Measurements from ENCODE around the gene DUOX2.

Gene DUOX2

DNA sequence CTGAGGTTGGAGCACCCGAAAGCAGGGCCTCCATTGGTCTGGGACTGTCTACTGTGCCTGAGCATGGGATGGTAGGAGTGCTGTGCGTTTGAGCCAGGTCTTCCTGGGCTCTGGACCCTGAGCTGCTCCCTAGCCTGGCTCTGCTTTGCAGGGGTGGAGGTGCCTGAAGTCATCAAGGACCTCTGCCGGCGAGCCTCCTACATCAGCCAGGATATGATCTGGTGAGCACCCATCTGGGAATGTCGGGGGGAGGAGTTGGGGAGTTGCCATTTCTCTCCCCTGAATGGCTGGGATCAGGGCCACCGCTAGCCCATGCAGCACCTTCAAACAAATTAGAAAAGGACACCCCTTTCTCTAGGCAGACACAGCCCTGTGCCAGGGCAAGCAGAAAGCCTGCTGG lies 36.5 kb upstream of the DUOX2 start:
- TF ChIP-seq CTCF (conservative IDR thresholded peaks at IDR 0.05; ENCODE audit: low read length) (no peak), EZH2phosphoT487 (IDR thresholded peaks at IDR 0.05; ENCODE audit: borderline replicate concordance) (no peak)
- Histone ChIP-seq H3K9ac (ENCODE audit: low read depth, low read length, poor library complexity, severe bottlenecking) (no peak overlapping the region), H3K9me2 (replicated peaks; ENCODE audit: low read depth, low read length) (no peaks in the 10 kb centered on the region), H3K4me2 (ENCODE audit: low read depth, low read length, poor library complexity, severe bottlenecking) (no peak overlapping the region), H3K79me2 (ENCODE audit: insufficient read depth, low read length) (no peaks in the 10 kb centered on the region), H3K9me3 (ENCODE audit: insufficient read depth, low read depth, low read length) (no peaks in the 10 kb centered on the region), H3K36me3 (ENCODE audit: insufficient read depth, low read length) (no peaks in the 10 kb centered on the region), H2AFZ (ENCODE audit: low read length) (no peak overlapping the region), H3K27me3 (ENCODE audit: insufficient read depth, low read length, poor library complexity, severe bottlenecking) (no peaks in the 10 kb centered on the region), H4K20me1 (ENCODE audit: insufficient read depth, low read length, poor library complexity, severe bottlenecking) (no peaks in the 10 kb centered on the region), H3K4me3 (ENCODE audit: low read length, poor library complexity, severe bottlenecking) (no peak overlapping the region), H3K4me1 (ENCODE audit: insufficient read depth, low read length, poor library complexity, severe bottlenecking) (peaks cover 5% of the 10 kb centered on the region), H3F3A (ENCODE audit: low read depth) (no peaks in the 10 kb centered on the region)

- TF ChIP-seq CTCF (conservative IDR thresholded peaks at IDR 0.05; ENCODE audit: low read length), result no peak
- no peak for TF ChIP-seq EZH2phosphoT487 (IDR thresholded peaks at IDR 0.05; ENCODE audit: borderline replicate concordance)
- H3K4me2 ChIP-seq (ENCODE audit: low read depth, low read length, poor library complexity, severe bottlenecking), result no peak overlapping the region
- no peaks in the 10 kb centered on the region for H3F3A ChIP-seq (ENCODE audit: low read depth)
- no peaks in the 10 kb centered on the region for H3K9me3 ChIP-seq (ENCODE audit: insufficient read depth, low read depth, low read length)
- no peaks in the 10 kb centered on the region for H3K27me3 ChIP-seq (ENCODE audit: insufficient read depth, low read length, poor library complexity, severe bottlenecking)
- no peaks in the 10 kb centered on the region for H3K9me2 ChIP-seq (replicated peaks; ENCODE audit: low read depth, low read length)
- H3K79me2 ChIP-seq (ENCODE audit: insufficient read depth, low read length), result no peaks in the 10 kb centered on the region
- H3K4me1 ChIP-seq (ENCODE audit: insufficient read depth, low read length, poor library complexity, severe bottlenecking), result peaks cover 5% of the 10 kb centered on the region
- H3K9ac ChIP-seq (ENCODE audit: low read depth, low read length, poor library complexity, severe bottlenecking), result no peak overlapping the region
- H2AFZ ChIP-seq (ENCODE audit: low read length), result no peak overlapping the region
- no peaks in the 10 kb centered on the region for H4K20me1 ChIP-seq (ENCODE audit: insufficient read depth, low read length, poor library complexity, severe bottlenecking)
- H3K36me3 ChIP-seq (ENCODE audit: insufficient read depth, low read length), result no peaks in the 10 kb centered on the region
- H3K4me3 ChIP-seq (ENCODE audit: low read length, poor library complexity, severe bottlenecking), result no peak overlapping the region
These were observed 35.1 kb upstream of the DUOX2 start for GRCh38 chr15:45149060-45149459.

GRCh38 chr15:45148076-45149059 lies 34.4 kb upstream of the DUOX2 start:
- Histone ChIP-seq H3K79me2 (ENCODE audit: insufficient read depth, low read length) (no peaks in the 10 kb centered on the region), H3K36me3 (ENCODE audit: insufficient read depth, low read length) (no peaks in the 10 kb centered on the region), H3K9ac (ENCODE audit: low read depth, low read length, poor library complexity, severe bottlenecking) (no peak overlapping the region), H3K4me2 (ENCODE audit: low read depth, low read length, poor library complexity, severe bottlenecking) (no peak overlapping the region), H3K9me2 (replicated peaks; ENCODE audit: low read depth, low read length) (no peaks in the 10 kb centered on the region), H3K4me1 (ENCODE audit: insufficient read depth, low read length, poor library complexity, severe bottlenecking) (peaks cover 5% of the 10 kb centered on the region), H3K27me3 (ENCODE audit: insufficient read depth, low read length, poor library complexity, severe bottlenecking) (no peaks in the 10 kb centered on the region), H3K4me3 (ENCODE audit: low read length, poor library complexity, severe bottlenecking) (no peak overlapping the region), H4K20me1 (ENCODE audit: insufficient read depth, low read length, poor library complexity, severe bottlenecking) (no peaks in the 10 kb centered on the region), H3K9me3 (ENCODE audit: insufficient read depth, low read depth, low read length) (no peaks in the 10 kb centered on the region), H2AFZ (ENCODE audit: low read length) (no peak overlapping the region), H3F3A (ENCODE audit: low read depth) (no peaks in the 10 kb centered on the region)
- no peak for TF ChIP-seq CTCF (conservative IDR thresholded peaks at IDR 0.05; ENCODE audit: low read length)
- no peak for TF ChIP-seq EZH2phosphoT487 (IDR thresholded peaks at IDR 0.05; ENCODE audit: borderline replicate concordance)

All from Loucy (cell line).